ENCODE results near the gene GALC.

GALC gene

DNA sequence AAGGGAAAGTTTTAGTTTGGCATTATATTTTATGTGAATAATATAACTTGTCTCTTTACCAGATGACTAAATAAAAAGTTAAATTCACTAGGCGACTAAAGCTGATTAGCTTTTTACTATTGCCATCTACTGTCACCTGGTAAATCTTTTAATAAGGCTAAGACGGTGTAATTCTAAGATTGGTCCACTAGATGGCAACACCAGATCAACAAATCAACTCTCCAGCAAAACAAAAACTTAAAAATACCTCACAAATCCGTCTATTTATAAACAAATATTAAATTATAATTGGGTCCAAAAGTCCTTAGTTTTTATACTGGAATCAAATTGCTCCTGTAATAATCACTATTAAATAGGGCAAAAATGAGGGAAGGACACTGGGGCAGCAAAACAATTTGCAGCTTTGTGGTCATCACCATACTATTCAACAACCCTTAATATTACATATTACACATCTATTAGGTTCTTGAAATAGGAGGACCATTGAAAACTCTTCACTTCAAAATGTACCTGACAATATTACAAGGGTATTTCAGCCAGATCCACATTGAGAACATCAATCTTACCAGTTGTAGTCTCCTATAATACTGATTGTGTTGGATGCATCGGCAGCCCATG is 47.9 kb downstream of the GALC start:
- Histone ChIP-seq H3K27ac (replicated peaks) (no peak overlapping the region), H3K27me3 (ENCODE audit: insufficient read depth, poor library complexity, severe bottlenecking) (no peaks in the 10 kb centered on the region), H3K4me3 (replicated peaks; ENCODE audit: insufficient read depth, low read length) (no peak overlapping the region)
- TF ChIP-seq SPI1 (IDR thresholded peaks at IDR 0.05; ENCODE audit: borderline replicate concordance, low read depth) (no peak), POLR2AphosphoS5 (IDR thresholded peaks at IDR 0.05; ENCODE audit: low read depth) (no peak), GABPA (IDR thresholded peaks at IDR 0.05; ENCODE audit: low read depth) (no peak), CTCF (IDR thresholded peaks at IDR 0.05; ENCODE audit: insufficient read depth, low read length) (peak; percentile 26)
- TF ChIP-seq, protein P1, sequence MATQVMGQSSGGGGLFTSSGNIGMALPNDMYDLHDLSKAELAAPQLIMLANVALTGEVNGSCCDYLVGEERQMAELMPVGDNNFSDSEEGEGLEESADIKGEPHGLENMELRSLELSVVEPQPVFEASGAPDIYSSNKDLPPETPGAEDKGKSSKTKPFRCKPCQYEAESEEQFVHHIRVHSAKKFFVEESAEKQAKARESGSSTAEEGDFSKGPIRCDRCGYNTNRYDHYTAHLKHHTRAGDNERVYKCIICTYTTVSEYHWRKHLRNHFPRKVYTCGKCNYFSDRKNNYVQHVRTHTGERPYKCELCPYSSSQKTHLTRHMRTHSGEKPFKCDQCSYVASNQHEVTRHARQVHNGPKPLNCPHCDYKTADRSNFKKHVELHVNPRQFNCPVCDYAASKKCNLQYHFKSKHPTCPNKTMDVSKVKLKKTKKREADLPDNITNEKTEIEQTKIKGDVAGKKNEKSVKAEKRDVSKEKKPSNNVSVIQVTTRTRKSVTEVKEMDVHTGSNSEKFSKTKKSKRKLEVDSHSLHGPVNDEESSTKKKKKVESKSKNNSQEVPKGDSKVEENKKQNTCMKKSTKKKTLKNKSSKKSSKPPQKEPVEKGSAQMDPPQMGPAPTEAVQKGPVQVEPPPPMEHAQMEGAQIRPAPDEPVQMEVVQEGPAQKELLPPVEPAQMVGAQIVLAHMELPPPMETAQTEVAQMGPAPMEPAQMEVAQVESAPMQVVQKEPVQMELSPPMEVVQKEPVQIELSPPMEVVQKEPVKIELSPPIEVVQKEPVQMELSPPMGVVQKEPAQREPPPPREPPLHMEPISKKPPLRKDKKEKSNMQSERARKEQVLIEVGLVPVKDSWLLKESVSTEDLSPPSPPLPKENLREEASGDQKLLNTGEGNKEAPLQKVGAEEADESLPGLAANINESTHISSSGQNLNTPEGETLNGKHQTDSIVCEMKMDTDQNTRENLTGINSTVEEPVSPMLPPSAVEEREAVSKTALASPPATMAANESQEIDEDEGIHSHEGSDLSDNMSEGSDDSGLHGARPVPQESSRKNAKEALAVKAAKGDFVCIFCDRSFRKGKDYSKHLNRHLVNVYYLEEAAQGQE (IDR thresholded peaks at IDR 0.05; ENCODE audit: insufficient replicate concordance, low read depth) = no peak
- DNase-seq (ENCODE audit: low read depth in 1 of 2, low spot score in 1 of 2) = peak in 1 of 2 experiments; percentile 1

- Histone ChIP-seq H3K4me3 (replicated peaks; ENCODE audit: insufficient read depth, low read length) (no peak overlapping the region), H3K27ac (replicated peaks) (no peak overlapping the region), H3K27me3 (ENCODE audit: insufficient read depth, poor library complexity, severe bottlenecking) (no peaks in the 10 kb centered on the region)
- no peak for DNase-seq (ENCODE audit: low read depth in 1 of 2, low spot score in 1 of 2)
- no peak for TF ChIP-seq GABPA (IDR thresholded peaks at IDR 0.05; ENCODE audit: low read depth)
- no peak for TF ChIP-seq CTCF (IDR thresholded peaks at IDR 0.05; ENCODE audit: insufficient read depth, low read length)
- TF ChIP-seq, protein P1 (IDR thresholded peaks at IDR 0.05; ENCODE audit: insufficient replicate concordance, low read depth) = no peak
- no peak for TF ChIP-seq SPI1 (IDR thresholded peaks at IDR 0.05; ENCODE audit: borderline replicate concordance, low read depth)
- TF ChIP-seq POLR2AphosphoS5 (IDR thresholded peaks at IDR 0.05; ENCODE audit: low read depth) = no peak
These were observed 52.1 kb downstream of the GALC start for GRCh38 chr14:87940894-87941293.

DNA sequence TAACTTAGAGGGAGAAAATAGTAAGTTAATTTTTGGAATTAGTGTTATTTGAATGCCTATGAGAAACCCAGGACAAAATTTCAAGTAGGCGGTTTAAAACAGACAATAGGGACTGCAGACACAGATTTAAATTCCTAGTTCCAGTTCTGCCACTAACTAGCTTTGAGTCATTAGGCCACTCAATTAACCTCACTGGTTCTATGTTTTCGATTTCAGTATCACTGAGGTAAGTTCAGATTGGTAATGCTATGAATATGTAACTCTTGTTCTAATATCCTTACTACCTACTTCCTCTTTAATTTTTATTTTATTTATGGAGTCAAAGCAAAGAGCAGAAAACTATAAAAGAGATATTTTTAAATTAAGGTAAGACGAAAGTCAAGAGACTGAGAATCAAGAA is 52.6 kb downstream of the GALC start:
- no peak overlapping the region for H3K27ac ChIP-seq (replicated peaks)
- no peak overlapping the region for H3K4me3 ChIP-seq (replicated peaks; ENCODE audit: insufficient read depth, low read length)
- TF ChIP-seq POLR2AphosphoS5 (IDR thresholded peaks at IDR 0.05; ENCODE audit: low read depth) (no peak), CTCF (IDR thresholded peaks at IDR 0.05; ENCODE audit: insufficient read depth, low read length) (no peak), GABPA (IDR thresholded peaks at IDR 0.05; ENCODE audit: low read depth) (no peak)
- no peak for DNase-seq (ENCODE audit: low read depth in 1 of 2, low spot score in 1 of 2)
- H3K27me3 ChIP-seq (ENCODE audit: insufficient read depth, poor library complexity, severe bottlenecking) = no peaks in the 10 kb centered on the region

DNA sequence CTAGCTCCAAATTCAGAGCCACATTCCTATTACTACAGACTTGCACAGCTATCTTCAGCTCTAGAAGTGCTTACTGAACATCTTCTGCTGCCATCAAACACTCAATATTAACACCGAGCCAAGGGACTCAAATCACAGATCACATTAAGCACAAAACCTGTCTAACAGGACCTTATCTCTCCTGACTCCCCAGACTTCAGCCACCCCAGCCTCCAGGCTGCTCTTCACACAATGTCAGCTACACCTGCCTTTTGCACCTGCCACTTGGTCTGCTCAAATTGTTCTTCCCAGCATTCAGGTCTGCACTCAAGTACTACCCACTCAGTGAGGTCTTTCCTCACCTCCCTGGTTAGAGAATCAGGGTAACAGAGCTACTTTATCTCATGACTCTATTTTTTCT is 57.1 kb downstream of the GALC start:
- H3K27me3 ChIP-seq (ENCODE audit: insufficient read depth, poor library complexity, severe bottlenecking) = no peaks in the 10 kb centered on the region
- H3K4me3 ChIP-seq (replicated peaks; ENCODE audit: insufficient read depth, low read length) = no peak overlapping the region
- H3K27ac ChIP-seq (replicated peaks) = no peak overlapping the region
- TF ChIP-seq GABPA (IDR thresholded peaks at IDR 0.05; ENCODE audit: low read depth) = no peak
- no peak for TF ChIP-seq POLR2AphosphoS5 (IDR thresholded peaks at IDR 0.05; ENCODE audit: low read depth)
- no peak for TF ChIP-seq CTCF (IDR thresholded peaks at IDR 0.05; ENCODE audit: insufficient read depth, low read length)
- TF ChIP-seq SPI1 (IDR thresholded peaks at IDR 0.05; ENCODE audit: borderline replicate concordance, low read depth) = no peak
- TF ChIP-seq, protein P1 (IDR thresholded peaks at IDR 0.05; ENCODE audit: insufficient replicate concordance, low read depth) = no peak
- DNase-seq (ENCODE audit: low read depth in 1 of 2, low spot score in 1 of 2) = no peak

Measured in HL-60 (cell line).